DND-41 (cell line): ENCODE measurements around the gene SLIT1.
A peak's percentile ranks its signal among the peaks of the same experiment; 100 is the strongest.

Source experiments
- ATAC-seq: fragments of 200-7000 bp; cut with Tn5 transposase; 3 replicates; pipeline ENCODE4 v1.9.1; 2021; ENCODE audit warnings: low read depth; ENCODE audit not compliant: insufficient read depth
- DNase-seq: peaks from one replicate; pipeline ENCODE4 v3.0.0-alpha.2; 2020
- H2AFZ ChIP-seq: 2 replicates; pipeline ENCODE4 v1.6.0; 2012; ENCODE audit warnings: low read depth, low read length
- H3K27ac ChIP-seq: 2 replicates; pipeline ENCODE4 v1.5.1; 2012; ENCODE audit warnings: low read length, inconsistent platforms
- H3K27me3 ChIP-seq: fragments of 200-600 bp; sonication (generic); 2 replicates; pipeline ENCODE4 v1.6.0; 2012; ENCODE audit warnings: low read length, mild to moderate bottlenecking, inconsistent platforms; ENCODE audit not compliant: insufficient read depth, poor library complexity
- H3K36me3 ChIP-seq: 2 replicates; pipeline ENCODE4 v1.5.1; 2012; ENCODE audit warnings: low read length, inconsistent platforms; ENCODE audit not compliant: insufficient read depth
- H3K4me1 ChIP-seq: 2 replicates; pipeline ENCODE4 v1.5.1; 2012; ENCODE audit warnings: mild to moderate bottlenecking, low read length; ENCODE audit not compliant: insufficient read depth
- H3K4me2 ChIP-seq: 2 replicates; pipeline ENCODE4 v1.6.0; 2012; ENCODE audit warnings: mild to moderate bottlenecking, moderate library complexity, low read length, inconsistent platforms; ENCODE audit not compliant: insufficient read depth
- H3K4me3 ChIP-seq, 2 experiments: fragments of 200-600 bp in 1 of 2; shearing (Covaris generic) in 1 of 2; 2 replicates each; pipeline ENCODE4 v1.5.1; 2012 to 2016; ENCODE audit warnings: inconsistent platforms in 2 of 2, low read length in 2 of 2, mild to moderate bottlenecking in 2 of 2, low read depth in 1 of 2, moderate library complexity in 1 of 2
- H3K79me2 ChIP-seq: 2 replicates; pipeline ENCODE4 v1.6.0; 2012; ENCODE audit warnings: low read length, inconsistent platforms; ENCODE audit not compliant: insufficient read depth
- H3K9ac ChIP-seq: 2 replicates; pipeline ENCODE4 v1.6.0; 2012; ENCODE audit warnings: low read depth, mild to moderate bottlenecking, inconsistent platforms, low read length, moderate library complexity
- H3K9me3 ChIP-seq: 2 replicates; pipeline ENCODE4 v1.5.1; 2012; ENCODE audit warnings: low read length, moderate library complexity, mild to moderate bottlenecking, inconsistent platforms; ENCODE audit not compliant: insufficient read depth, severe bottlenecking
- H4K20me1 ChIP-seq: 2 replicates; pipeline ENCODE4 v1.6.0; 2012; ENCODE audit warnings: low read length; ENCODE audit not compliant: insufficient read depth
- CTCF ChIP-seq: IDR thresholded peaks from 2 replicates; pipeline ENCODE4 v1.5.1; 2012; ENCODE audit warnings: borderline replicate concordance, low read length, moderate library complexity, mild to moderate bottlenecking; ENCODE audit not compliant: poor library complexity, severe bottlenecking; ENCODE audit errors: extremely low read depth
- EZH2 ChIP-seq: IDR thresholded peaks from 3 replicates; pipeline ENCODE4 v1.6.1; 2012; ENCODE audit warnings: borderline replicate concordance, low read depth, mild to moderate bottlenecking, moderate library complexity, low read length, inconsistent platforms; ENCODE audit not compliant: severe bottlenecking

The SLIT1 gene

GRCh38 chr10:97078261-97078937 is 107.4 kb downstream of the SLIT1 start:
- no peaks in the 10 kb centered on the region for H3K79me2 ChIP-seq
- DNase-seq (peak; percentile 42), ATAC-seq (peak; percentile 63)
- TF ChIP-seq CTCF = no peak
- TF ChIP-seq EZH2 = no peak
- H3K9me3 ChIP-seq = no peaks in the 10 kb centered on the region
- peaks cover 25% of the 10 kb centered on the region for H4K20me1 ChIP-seq
- no peak overlapping the region for H3K27ac ChIP-seq
- no peak overlapping the region for H3K4me3 ChIP-seq
- H2AFZ ChIP-seq = no peak overlapping the region
- no peak overlapping the region for H3K4me2 ChIP-seq
- peaks cover 3% of the 10 kb centered on the region for H3K27me3 ChIP-seq
- no peak overlapping the region for H3K9ac ChIP-seq
- no peaks in the 10 kb centered on the region for H3K4me1 ChIP-seq
- H3K36me3 ChIP-seq = no peaks in the 10 kb centered on the region

- no peak overlapping the region for H3K9ac ChIP-seq
- no peak overlapping the region for H3K27ac ChIP-seq
- no peaks in the 10 kb centered on the region for H3K79me2 ChIP-seq
- no peak for DNase-seq
- H3K36me3 ChIP-seq = no peaks in the 10 kb centered on the region
- H2AFZ ChIP-seq = no peak overlapping the region
- TF ChIP-seq EZH2 (no peak), CTCF (no peak)
- no peak overlapping the region for H3K4me2 ChIP-seq
- no peak for ATAC-seq
- peaks cover 26% of the 10 kb centered on the region for H4K20me1 ChIP-seq
- no peak overlapping the region for H3K4me3 ChIP-seq
- H3K27me3 ChIP-seq = peaks cover 3% of the 10 kb centered on the region
- H3K9me3 ChIP-seq = no peaks in the 10 kb centered on the region
- no peaks in the 10 kb centered on the region for H3K4me1 ChIP-seq
Observed at GRCh38 chr10:97076781-97077180, 109.0 kb downstream of the SLIT1 start.

GRCh38 chr10:97075961-97076525 is 109.7 kb downstream of the SLIT1 start:
- no peak for ATAC-seq
- Histone ChIP-seq H3K27ac (no peak overlapping the region), H2AFZ (no peak overlapping the region), H3K79me2 (no peaks in the 10 kb centered on the region), H3K4me2 (no peak overlapping the region), H3K36me3 (no peaks in the 10 kb centered on the region), H4K20me1 (peaks cover 19% of the 10 kb centered on the region), H3K9me3 (no peaks in the 10 kb centered on the region), H3K4me3 (no peak overlapping the region), H3K4me1 (no peaks in the 10 kb centered on the region), H3K27me3 (peaks cover 3% of the 10 kb centered on the region), H3K9ac (no peak overlapping the region)
- TF ChIP-seq EZH2 = no peak
- TF ChIP-seq CTCF = no peak
- no peak for DNase-seq
